Pons (tissue), 1 donor: ENCODE data around the gene DUSP28.

Experiments used
- DNase-seq: peaks from one replicate; pipeline ENCODE4 v3.0.0-alpha.2; 2016; ENCODE audit warnings: low spot score

The DUSP28 gene

DNA sequence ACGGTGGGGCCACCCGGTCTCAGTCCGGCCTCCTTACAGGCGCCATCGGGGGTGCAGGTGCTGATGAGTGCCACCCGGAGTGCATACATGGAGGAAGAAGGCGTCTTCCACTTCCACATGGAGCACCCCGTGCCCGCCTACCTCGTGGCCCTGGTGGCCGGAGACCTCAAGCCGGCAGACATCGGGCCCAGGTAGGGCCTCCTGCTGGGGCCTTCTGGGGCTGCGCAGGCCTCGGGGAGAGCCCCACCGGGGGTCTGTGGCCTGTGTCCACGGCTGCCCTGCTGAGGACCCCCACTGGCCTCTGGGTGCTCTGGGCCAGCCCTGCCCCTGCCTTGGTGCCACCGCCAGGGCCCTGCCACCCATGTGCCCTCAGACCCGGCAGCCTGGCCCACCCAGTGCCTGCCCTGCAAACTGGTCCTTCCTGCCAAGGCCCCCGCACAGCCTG lies 12.9 kb downstream of the DUSP28 start:
- DNase-seq = no peak

DNA sequence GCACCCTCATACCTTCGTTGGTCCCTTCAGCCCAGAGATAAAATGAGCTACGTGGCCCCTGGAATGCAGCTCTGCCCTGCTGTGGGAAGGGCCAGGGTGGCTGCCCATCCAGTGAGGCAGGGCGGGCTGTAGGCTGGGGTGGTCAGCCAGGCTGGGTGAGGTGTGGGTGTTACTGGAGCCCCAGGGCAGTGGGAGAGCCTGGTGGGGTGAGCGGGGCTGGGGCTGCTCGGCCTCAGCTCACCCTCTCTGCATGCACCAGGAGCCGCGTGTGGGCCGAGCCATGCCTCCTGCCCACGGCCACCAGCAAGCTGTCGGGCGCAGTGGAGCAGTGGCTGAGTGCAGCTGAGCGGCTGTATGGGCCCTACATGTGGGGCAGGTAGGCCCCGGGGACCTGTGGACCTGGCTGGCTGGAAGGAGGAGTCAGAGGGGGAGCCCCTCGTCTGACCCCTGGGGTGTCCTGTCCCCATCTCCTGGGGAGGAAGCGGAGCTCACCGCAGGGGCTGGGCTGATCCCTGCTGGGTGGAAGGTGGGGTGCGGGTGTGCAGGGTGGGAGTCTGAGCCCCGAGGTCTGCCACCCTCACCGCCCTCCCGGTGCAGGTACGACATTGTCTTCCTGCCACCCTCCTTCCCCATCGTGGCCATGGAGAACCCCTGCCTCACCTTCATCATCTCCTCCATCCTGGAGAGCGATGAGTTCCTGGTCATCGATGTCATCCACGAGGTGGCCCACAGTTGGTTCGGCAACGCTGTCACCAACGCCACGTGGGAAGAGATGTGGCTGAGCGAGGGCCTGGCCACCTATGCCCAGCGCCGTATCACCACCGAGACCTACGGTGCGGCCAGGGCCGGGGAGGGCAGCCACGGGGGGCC lies 13.6 kb downstream of the DUSP28 start:
- no peak for DNase-seq

DNA sequence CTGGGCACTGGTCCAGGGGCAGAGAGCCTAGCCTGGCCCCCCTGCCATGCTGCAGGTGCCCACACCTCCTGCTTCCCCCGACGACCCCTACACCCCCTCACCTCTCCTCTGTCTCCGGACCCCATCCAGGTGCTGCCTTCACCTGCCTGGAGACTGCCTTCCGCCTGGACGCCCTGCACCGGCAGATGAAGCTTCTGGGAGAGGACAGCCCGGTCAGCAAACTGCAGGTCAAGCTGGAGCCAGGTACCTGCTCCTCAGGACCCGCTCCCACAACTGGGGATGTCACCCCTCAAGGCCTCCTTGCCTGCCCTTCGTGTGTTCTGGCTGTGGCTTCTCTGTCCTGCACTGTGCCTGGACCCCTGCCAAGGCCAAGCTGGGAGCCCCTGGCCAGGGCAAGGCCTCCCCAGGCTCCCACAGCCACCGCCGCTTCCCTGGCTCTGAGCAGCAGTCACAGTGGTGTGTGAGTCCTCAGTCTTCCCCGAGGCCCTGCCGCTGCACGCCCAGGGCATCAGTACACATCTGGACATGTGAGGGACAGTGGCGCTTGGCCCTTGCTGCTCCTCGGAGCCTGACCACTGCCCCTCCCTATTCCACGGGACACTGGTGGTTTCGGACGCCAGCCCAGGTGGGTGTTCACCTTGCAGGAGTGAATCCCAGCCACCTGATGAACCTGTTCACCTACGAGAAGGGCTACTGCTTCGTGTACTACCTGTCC lies 14.4 kb downstream of the DUSP28 start:
- no peak for DNase-seq

DNA sequence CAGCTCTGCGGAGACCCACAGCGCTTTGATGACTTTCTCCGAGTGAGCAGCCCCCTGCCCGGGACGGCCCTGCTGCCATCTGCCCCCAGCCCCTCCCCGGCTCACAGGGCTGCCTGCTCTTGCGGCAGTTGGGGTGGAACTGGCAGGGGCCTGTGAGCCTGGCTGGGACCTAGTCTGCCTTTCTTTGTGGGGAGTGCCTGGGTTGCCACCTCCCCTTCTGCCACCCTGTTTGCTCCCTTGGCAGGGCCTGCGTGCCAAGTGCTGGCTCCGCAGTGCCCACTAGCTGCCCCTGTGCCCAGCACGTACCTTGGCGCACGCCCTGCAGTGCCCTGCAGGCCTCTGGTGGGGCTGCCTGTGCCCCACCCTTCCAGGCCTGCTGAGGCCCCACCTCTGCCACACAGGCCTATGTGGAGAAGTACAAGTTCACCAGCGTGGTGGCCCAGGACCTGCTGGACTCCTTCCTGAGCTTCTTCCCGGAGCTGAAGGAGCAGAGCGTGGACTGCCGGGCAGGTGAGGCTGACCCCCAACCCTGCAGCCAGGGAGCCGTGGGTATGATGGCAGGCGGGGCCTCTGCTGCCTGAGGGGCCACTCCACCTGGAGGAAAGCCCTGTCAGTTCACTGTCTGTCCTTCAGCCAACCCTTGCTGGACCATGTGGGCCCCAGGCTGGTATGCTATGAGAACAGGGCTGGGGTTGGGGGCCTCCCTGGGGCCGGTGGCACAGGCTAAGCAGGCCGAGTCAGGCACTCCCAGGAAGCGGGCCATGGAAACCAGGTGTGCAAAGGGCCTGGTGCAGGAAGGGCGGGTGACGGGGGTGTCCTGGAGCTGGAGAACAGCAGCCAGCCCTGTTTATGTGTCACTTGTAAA lies 15.2 kb downstream of the DUSP28 start:
- no peak for DNase-seq

DNA sequence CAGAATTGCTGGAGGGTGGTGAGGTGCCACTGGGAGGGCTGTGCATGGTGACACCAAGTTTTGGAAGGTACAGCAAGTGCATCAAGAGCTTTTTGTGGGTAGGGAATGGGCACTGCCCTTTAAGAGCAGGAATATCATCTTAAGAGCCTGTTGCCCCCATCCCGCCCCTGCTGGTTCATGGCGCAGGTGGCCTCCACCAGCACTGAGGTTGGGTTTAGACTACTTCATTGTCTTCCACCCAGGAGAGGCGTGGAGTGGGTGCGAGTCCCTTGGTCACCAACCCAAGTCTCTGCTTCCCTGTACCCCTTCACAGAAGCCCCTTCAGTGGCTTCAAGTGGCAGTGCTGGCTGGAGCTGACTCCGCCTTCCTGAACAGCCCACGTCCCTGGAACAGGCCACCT lies 15.9 kb downstream of the DUSP28 start:
- no peak for DNase-seq

DNA sequence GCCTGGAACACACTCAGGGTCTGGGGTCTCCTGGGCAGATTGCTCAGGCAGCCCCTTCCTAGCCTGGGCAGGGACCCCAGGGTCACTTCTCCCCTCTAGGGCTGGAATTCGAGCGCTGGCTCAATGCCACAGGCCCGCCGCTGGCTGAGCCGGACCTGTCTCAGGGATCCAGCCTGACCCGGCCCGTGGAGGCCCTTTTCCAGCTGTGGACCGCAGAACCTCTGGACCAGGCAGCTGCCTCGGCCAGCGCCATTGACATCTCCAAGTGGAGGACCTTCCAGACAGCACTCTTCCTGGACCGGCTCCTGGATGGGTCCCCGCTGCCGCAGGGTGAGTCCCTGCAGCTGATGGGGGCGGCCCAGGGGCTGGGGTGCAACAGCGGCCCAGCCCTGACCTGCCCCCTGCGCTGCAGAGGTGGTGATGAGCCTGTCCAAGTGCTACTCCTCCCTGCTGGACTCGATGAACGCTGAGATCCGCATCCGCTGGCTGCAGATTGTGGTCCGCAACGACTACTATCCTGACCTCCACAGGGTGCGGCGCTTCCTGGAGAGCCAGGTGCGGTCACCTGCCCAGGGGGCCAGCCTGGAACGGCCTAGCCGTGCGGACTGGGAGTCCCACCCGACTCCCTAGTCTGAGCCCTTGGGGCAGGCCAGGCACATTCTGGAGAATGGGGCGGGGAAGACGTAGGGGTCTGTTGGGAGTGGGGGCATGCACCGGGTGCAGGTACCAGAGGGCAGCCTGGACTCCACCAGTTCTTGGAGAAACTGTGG lies 16.5 kb downstream of the DUSP28 start:
- no peak for DNase-seq

DNA sequence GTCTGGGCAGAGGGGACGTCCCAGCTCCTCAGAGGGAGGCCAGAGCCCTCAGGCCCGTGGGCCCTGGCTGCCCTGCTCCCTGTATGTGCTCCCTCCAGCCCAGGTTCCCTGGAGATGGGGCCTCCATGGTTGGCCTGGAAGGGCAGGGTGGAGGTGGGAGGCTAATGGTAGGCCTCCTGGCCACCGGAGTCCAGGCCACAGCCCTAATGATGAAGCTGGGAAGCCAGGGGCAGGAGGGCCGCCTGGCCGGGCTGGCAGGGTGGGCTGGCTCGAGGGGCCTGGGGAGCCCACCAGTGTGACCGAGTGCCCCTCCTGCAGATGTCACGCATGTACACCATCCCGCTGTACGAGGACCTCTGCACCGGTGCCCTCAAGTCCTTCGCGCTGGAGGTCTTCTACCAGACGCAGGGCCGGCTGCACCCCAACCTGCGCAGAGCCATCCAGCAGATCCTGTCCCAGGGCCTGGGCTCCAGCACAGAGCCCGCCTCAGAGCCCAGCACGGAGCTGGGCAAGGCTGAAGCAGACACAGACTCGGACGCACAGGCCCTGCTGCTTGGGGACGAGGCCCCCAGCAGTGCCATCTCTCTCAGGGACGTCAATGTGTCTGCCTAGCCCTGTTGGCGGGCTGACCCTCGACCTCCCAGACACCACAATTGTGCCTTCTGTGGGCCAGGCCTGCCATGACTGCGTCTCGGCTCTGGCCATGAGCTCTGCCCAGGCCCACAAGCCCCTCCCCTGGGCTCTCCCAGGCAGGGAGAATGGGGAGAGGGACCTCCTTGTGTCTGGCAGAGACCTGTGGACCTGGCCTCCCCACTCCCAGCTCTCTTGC lies 17.3 kb downstream of the DUSP28 start:
- no peak for DNase-seq

DNA sequence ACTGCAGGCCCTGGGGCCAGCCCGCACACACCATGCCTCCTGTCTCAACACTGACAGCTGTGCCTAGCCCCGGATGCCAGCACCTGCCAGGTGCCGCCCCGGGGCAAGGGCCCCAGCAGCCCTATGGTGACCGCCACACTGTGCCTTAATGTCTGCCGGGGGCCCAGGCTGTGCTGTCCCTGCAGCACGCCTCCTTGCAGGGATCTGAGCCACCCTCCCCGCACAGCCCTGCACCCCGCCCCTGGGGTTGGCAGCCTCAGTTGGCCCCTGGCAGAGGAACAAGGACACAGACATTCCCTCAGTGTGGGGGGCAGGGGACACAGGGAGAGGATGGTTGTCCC lies 17.9 kb downstream of the DUSP28 start:
- DNase-seq = no peak

DNA sequence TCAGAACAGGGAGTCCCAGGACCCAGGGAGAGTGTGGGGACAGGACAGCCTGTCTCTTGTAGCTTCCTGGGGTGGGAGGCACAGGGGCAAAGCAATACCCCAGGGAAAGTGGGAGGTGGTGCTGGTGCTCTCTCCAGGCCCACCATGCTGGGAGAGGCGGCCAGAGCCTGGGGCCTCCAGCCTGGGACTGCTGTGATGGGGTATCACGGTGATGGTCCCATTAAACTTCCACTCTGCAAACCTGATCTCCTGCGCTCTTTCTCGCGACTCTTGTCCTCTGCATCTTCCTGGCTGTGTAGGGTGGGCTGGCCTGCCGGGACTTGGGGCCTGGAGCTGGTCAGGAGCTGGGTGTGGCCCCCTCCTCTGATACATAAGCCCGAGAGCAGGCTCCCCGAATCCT lies 18.3 kb downstream of the DUSP28 start:
- no peak for DNase-seq

DNA sequence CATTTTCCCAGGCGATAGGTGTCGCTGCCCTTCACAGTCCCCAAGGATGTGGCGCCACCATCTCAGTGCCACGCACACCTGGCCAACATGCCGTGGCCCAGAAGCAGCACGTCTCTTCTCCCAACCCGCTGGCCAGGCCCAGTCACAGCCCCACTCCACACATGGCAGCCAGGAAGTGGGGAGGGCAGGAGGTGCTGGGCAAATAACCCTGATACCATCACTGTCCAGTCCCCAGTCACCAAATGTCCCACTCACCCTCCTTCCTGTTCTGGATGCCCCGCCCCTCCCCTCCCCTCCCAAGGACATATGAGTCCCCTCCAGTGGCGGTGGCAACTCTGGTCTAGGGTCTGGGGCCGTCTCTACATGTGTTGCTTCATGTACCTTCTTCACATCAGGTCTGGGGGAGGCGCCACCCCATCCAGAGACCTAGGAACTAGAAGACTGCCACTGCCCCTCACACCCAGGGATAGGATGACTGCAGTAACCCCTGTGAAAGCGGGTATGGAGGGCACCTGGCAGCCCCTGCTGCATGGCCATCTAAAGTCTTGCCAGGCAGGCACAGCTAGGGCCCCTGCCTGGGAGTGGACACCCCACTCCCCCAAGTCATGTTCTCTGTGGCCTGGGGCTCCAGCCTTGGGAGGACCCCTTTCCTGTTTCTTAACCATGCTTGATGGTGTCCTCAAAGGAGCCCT lies 19.1 kb downstream of the DUSP28 start:
- DNase-seq = no peak

DNA sequence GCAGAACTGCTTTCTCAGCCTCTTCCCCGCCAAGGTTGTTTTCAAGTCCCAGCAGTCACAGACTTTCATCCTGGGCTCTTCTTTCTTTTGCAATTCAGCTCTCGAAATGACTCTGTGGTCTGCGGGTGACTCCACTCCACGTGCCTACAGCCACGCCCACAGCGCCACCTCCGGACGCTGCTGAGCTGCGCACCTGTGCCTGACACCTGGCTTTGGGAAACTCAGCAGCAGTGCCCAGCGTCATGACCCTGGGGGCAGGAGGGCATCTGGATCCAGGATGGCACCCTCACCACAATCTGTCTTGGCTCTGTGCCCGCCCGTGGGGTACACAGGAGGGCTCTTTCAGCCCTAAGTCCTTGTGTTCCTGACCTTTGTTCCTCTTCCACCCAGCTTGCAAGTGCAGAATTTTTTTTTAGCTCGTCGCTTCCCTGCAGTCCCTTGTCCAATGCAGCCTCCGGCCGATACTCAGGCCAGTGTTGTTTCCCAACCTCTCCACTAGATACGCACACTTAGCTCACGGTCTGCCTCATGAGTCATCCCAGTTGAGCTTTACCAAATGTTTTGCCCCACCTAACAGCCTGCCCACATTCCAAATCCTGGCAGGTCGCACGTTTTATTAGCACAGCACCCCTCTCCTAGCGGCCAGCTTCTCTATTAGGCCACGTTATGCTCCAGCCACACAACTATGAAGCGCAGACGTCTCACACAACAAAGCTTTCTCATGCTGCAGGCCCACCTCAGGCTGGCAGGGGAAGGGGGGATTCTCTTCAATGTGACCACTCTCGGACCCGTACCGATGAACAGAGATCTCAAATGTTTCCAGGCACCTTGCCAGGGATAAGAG lies 19.8 kb downstream of the DUSP28 start:
- DNase-seq = no peak

DNA sequence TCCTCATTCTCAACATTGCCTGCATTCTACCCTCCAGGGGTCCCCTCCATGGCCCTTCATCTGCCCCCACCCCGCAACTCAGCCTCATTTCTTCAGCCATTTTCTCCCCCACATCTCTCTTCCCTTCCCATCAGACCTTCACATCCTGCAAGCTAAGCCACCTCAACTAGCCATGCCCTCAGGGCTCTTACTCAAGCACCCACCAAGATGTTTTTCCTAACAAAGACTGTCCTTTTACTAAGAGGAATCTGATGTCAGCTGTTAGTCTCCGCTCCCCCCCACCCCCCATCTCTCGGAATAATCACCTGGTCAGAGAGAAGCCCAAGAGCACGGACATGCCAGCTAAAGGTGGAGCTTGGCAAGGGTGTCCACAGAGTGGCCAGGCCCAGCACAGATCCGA lies 21.7 kb downstream of the DUSP28 start:
- DNase-seq = no peak

DNA sequence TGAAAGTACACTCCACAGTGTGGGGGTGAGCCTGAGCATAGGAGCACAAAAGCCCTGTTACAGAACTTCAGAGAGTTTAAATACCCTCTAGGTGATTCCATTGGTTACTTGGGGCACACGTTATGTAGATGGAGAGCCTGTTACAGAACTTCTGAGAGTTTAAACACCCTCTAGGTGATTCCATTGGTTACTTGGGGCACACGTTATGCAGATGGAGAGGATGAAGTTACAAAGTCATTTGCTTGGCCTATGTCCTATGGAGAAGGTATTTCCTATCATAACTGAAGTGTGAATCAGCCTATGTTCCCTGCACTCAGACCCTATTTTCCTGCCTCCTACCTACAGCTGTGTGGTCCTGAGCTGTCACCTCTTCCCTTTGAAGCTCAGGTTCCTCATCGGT lies 22.6 kb downstream of the DUSP28 start:
- no peak for DNase-seq

DNA sequence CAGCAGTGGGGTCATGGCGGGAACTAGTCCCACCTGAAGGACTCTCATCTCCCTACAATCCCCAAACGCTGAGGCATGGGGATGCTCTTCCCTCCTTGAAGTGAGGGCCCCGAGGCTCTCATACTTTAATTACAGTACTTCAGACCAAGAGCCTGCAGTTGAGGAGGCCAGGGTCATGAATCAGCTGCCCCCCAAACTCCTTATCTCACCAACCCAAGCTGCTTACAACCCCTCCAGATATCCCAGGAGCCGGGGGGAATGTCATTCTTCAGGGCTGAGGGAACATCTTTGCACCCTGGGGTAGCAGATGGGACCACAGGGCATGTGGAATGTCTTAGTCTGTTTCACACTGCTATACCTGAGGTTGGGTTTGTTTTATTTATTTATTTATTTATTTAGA lies 23.6 kb downstream of the DUSP28 start:
- DNase-seq = no peak

DNA sequence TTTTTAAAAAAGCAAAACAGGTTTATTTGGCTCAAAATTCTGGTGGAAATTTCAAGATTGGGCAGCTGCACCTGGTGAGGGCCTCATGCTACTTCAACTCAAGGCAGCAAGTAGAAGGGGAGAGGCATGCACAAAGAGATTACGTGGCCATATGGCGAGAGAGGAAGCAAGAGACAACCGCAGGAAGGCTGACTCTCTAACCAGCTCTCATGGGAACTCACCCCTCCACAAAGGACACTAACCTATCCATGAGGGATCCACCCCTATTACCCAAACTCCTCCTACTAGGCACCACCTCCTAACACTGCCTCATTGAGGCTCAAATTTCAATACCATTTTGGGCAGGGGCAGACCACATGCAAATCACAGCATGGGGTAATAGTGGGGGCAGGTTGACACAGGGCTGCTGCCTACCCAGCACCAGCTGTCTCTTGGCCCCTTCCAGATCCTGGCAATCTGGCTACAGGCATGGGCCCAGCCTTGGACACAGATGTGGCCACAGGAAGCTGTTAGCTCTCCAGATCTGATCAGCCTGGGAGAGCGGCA lies 24.4 kb downstream of the DUSP28 start:
- no peak for DNase-seq

DNA sequence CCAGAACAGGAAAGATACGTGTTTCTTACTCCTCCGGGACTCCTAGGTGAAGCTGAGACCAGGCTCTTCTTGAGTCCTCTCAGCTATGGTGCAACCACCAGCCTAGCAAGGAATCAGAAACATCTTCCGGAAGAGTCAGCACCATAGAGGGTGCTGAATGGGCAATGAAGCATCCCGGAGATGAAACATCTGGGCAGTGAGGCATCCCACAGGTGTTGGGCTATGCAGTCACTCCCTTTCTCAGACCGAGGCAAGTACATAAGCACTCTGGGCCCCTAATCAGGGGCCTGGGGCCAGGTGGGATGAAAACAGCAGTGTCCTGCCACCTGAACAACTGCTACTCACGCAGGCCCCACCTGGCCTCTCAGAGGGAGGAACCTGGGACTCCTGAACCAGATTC lies 24.9 kb downstream of the DUSP28 start:
- DNase-seq = no peak

DNA sequence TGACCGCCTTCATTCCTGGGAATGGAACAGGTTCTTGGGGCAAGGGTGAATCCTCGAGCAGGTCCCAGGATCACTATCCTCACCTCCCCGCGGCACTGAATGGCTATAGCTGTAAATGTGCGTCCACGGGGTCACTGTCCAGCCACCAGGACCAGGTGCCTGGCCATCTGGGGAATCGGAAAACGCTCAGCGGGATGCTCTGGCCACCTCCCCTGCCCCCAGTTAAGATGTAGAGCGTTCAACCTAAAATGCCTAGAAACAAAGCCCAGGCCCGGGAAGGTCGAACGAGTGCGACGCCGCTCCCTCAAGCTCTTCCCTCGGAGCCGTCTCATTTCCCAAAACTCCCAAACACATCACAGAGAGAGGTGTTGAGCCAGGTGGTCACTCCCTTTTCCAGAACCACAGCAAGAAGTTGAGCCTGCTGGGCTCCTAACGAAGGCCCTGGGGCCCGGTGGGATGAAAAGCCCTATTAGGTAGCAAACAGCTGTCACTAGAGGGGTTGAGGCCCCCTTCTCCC lies 25.6 kb downstream of the DUSP28 start:
- DNase-seq = no peak

DNA sequence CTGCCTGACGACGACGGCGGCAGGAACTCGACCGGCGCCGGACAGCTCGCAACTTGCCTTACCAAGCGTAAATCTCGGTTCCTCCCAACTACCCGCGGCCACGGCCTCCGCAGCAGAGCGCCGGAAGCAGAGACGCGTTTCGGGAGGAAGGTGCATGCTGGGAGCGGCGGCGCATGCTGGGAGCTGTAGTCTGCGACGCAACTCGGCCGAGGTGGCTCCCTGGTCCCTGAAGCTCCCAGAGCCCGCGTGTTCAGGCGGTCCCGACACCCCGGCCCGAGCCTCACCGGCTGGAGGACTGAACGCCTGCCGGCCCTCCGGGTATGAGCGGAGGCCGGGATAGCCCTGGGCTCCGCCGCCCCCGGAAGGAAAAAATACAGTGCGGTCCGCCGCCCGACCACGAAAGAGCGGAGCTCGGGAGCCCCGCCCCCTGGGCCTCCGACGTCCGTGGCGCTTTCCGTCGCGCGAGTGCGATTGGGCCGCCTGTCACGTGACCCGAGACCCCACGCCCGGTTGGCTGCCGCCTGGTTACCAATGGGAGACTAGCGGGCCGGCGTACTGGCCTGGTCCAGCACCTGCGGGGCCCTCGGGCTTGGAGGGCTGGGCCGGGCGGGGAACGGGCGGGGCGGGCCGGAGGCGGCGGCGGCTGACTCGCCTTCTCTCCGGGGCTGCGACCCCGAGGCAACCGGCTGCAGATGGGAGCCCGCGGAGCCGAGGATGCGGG lies 26.2 kb downstream of the DUSP28 start, which contains the start of gene CAPN10:
CAPN10 (plus strand) TSS at position 537 of the 721 bp plus-strand sequence; CDS start at position 715, 178 bp downstream.
- peak; percentile 95 for DNase-seq
